GM06990 (cell line): ENCODE results near the gene RGS12.

ENCODE experiments used
- DNase-seq: peaks from one replicate; pipeline ENCODE4 v3.0.0-alpha.2; 2011; ENCODE audit not compliant: insufficient read length; ENCODE audit errors: extremely low read depth
- H3K27me3 ChIP-seq: replicated peaks from 2 replicates; pipeline ENCODE4 v1.6.0; 2011; ENCODE audit warnings: low read length; ENCODE audit not compliant: control insufficient read depth, insufficient read depth
- H3K36me3 ChIP-seq: 2 replicates; pipeline ENCODE4 v1.5.1; 2011; ENCODE audit warnings: low read length; ENCODE audit not compliant: control insufficient read depth, insufficient read depth
- H3K4me3 ChIP-seq: replicated peaks from 2 replicates; pipeline ENCODE4 v1.5.1; 2011; ENCODE audit warnings: low read depth, mild to moderate bottlenecking, control low read depth, low read length
- CTCF ChIP-seq: IDR thresholded peaks from 2 replicates; pipeline ENCODE4 v1.5.1; 2011; ENCODE audit warnings: low read length, control low read depth, mild to moderate bottlenecking, inconsistent platforms; ENCODE audit not compliant: insufficient read depth, poor library complexity, severe bottlenecking

RGS12 gene

GRCh38 chr4:3303923-3304710 lies 11.3 kb downstream of the RGS12 start:
- no peaks in the 10 kb centered on the region; the same call in 1 of the 2 replicates for H3K27me3 ChIP-seq
- H3K36me3 ChIP-seq = no peaks in the 10 kb centered on the region
- no peak for DNase-seq
- no peak for TF ChIP-seq CTCF
- no peak overlapping the region for H3K4me3 ChIP-seq

GRCh38 chr4:3304831-3305609 lies 12.2 kb downstream of the RGS12 start:
- TF ChIP-seq CTCF = no peak
- H3K27me3 ChIP-seq = no peaks in the 10 kb centered on the region; the same call in 1 of the 2 replicates
- DNase-seq = no peak
- no peak overlapping the region for H3K4me3 ChIP-seq
- H3K36me3 ChIP-seq = no peaks in the 10 kb centered on the region

- Histone ChIP-seq H3K27me3 (no peaks in the 10 kb centered on the region; the same call in 1 of the 2 replicates), H3K4me3 (no peak overlapping the region), H3K36me3 (no peaks in the 10 kb centered on the region)
- TF ChIP-seq CTCF = no peak
- DNase-seq = no peak
Measured at GRCh38 chr4:3305610-3306371, 13.0 kb downstream of the RGS12 start.

GRCh38 chr4:3306450-3306849 lies 13.6 kb downstream of the RGS12 start:
- Histone ChIP-seq H3K36me3 (no peaks in the 10 kb centered on the region), H3K4me3 (no peak overlapping the region), H3K27me3 (no peaks in the 10 kb centered on the region; the same call in 1 of the 2 replicates)
- no peak for TF ChIP-seq CTCF
- DNase-seq = no peak

- H3K27me3 ChIP-seq = no peaks in the 10 kb centered on the region; the same call in 1 of the 2 replicates
- no peak for TF ChIP-seq CTCF
- no peak overlapping the region for H3K4me3 ChIP-seq
- H3K36me3 ChIP-seq = no peaks in the 10 kb centered on the region
- no peak for DNase-seq
Measured at GRCh38 chr4:3307060-3307459, 14.2 kb downstream of the RGS12 start.
